NCI-H446 (cell line): ENCODE results near the gene ELAVL3.
A peak's percentile ranks its signal among the peaks of the same experiment; 100 is the strongest.
"Not testable (repeated sequence)": the region's sequence is repeated elsewhere in the genome, so short reads cannot be mapped to it uniquely, and the experiment has no call there.

Experiments used
- DNase-seq, 2 experiments: peaks; one replicate each; lab custom pipeline; 2025; lab: John Stamatoyannopoulos, UW

ELAVL3 gene

GRCh38 chr19:11486661-11487503 lies 6.0 kb upstream of the ELAVL3 start:
- no peak for DNase-seq

GRCh38 chr19:11485245-11485837 lies 4.5 kb upstream of the ELAVL3 start:
- no peak for DNase-seq

GRCh38 chr19:11483366-11484111 lies 2.7 kb upstream of the ELAVL3 start:
- DNase-seq, result no peak

- DNase-seq, result peak; percentile 61 to 92
These were observed 1.7 kb upstream of the ELAVL3 start for GRCh38 chr19:11482384-11483050.

GRCh38 chr19:11481534-11482383 lies 913 bp upstream of the ELAVL3 start:
- peak; percentile 75 to 96 for DNase-seq

- DNase-seq, result peak in 1 of 2 experiments; percentile 49
These were observed 740 bp downstream of the ELAVL3 start for GRCh38 chr19:11479898-11480714.

- peak in 1 of 2 experiments; percentile 34 for DNase-seq
These were observed 1.6 kb downstream of the ELAVL3 start for GRCh38 chr19:11479090-11479897.

GRCh38 chr19:11478167-11479089 lies 2.4 kb downstream of the ELAVL3 start:
- DNase-seq, result no peak

GRCh38 chr19:11475861-11476260 lies 5.0 kb downstream of the ELAVL3 start:
- DNase-seq, result no peak

- not testable (repeated sequence) for DNase-seq
These were observed 5.5 kb downstream of the ELAVL3 start for GRCh38 chr19:11475343-11475742.

- no peak for DNase-seq
These were observed 7.1 kb downstream of the ELAVL3 start for GRCh38 chr19:11473725-11474124.

GRCh38 chr19:11468266-11468845 lies 12.5 kb downstream of the ELAVL3 start:
- not testable (repeated sequence) for DNase-seq

- DNase-seq, result no peak
These were observed 15.2 kb downstream of the ELAVL3 start for GRCh38 chr19:11465600-11465999.

- no peak for DNase-seq
These were observed 16.2 kb downstream of the ELAVL3 start for GRCh38 chr19:11464333-11465265.

GRCh38 chr19:11463391-11463790 lies 17.5 kb downstream of the ELAVL3 start:
- no peak for DNase-seq

GRCh38 chr19:11461453-11461852 lies 19.4 kb downstream of the ELAVL3 start:
- DNase-seq, result no peak

GRCh38 chr19:11460207-11460606 lies 20.6 kb downstream of the ELAVL3 start:
- DNase-seq, result no peak
